HL-60 (cell line): ENCODE data around the gene ERRFI1.

Experiments used
- DNase-seq, 2 experiments: peaks; one replicate each; pipeline ENCODE4 v3.0.0-alpha.2; 2010 to 2020; ENCODE audit warnings: low read depth in 1 of 2, low spot score in 1 of 2
- H3K27ac ChIP-seq: fragments of 250-450 bp; sonication (Bioruptor Pico); replicated peaks from 2 replicates; pipeline ENCODE4 v1.5.1; 2020; ENCODE audit warnings: mild to moderate bottlenecking, moderate library complexity
- H3K27me3 ChIP-seq: fragments of 250-450 bp; sonication (Bioruptor Pico); 2 replicates; pipeline ENCODE4 v1.5.1; 2021; ENCODE audit warnings: mild to moderate bottlenecking, moderate library complexity; ENCODE audit not compliant: insufficient read depth, poor library complexity, severe bottlenecking
- H3K4me3 ChIP-seq: replicated peaks from 2 replicates; pipeline ENCODE4 v1.5.1; 2011; ENCODE audit warnings: mild to moderate bottlenecking, control low read depth, low read length; ENCODE audit not compliant: insufficient read depth
- GABPA ChIP-seq: IDR thresholded peaks from 2 replicates; pipeline ENCODE4 v1.6.1; 2012; ENCODE audit warnings: low read depth
- POLR2AphosphoS5 ChIP-seq: IDR thresholded peaks from 2 replicates; pipeline ENCODE4 v1.6.1; 2012; ENCODE audit warnings: low read depth
- REST ChIP-seq: IDR thresholded peaks from 2 replicates; pipeline ENCODE4 v1.6.1; 2012; ENCODE audit warnings: low read depth; ENCODE audit not compliant: insufficient replicate concordance
- SPI1 ChIP-seq: IDR thresholded peaks from 2 replicates; pipeline ENCODE4 v1.6.1; 2012; ENCODE audit warnings: low read depth, mild to moderate bottlenecking, borderline replicate concordance
- TF ChIP-seq, protein P1 (sequence below): IDR thresholded peaks from one replicate; pipeline ENCODE4 v1.5.1; 2011; ENCODE audit warnings: low read length, control low read depth, inconsistent platforms; ENCODE audit not compliant: insufficient read depth

Gene ERRFI1

GRCh38 chr1:8040586-8040985 is 14.5 kb upstream of the ERRFI1 start:
- H3K4me3 ChIP-seq: no peak overlapping the region
- no peak overlapping the region for H3K27ac ChIP-seq
- H3K27me3 ChIP-seq: no peaks in the 10 kb centered on the region
- no peak for DNase-seq
- TF ChIP-seq, protein P1, sequence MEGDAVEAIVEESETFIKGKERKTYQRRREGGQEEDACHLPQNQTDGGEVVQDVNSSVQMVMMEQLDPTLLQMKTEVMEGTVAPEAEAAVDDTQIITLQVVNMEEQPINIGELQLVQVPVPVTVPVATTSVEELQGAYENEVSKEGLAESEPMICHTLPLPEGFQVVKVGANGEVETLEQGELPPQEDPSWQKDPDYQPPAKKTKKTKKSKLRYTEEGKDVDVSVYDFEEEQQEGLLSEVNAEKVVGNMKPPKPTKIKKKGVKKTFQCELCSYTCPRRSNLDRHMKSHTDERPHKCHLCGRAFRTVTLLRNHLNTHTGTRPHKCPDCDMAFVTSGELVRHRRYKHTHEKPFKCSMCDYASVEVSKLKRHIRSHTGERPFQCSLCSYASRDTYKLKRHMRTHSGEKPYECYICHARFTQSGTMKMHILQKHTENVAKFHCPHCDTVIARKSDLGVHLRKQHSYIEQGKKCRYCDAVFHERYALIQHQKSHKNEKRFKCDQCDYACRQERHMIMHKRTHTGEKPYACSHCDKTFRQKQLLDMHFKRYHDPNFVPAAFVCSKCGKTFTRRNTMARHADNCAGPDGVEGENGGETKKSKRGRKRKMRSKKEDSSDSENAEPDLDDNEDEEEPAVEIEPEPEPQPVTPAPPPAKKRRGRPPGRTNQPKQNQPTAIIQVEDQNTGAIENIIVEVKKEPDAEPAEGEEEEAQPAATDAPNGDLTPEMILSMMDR: no peak
- TF ChIP-seq GABPA (no peak), POLR2AphosphoS5 (no peak), REST (no peak), SPI1 (no peak)

- H3K27me3 ChIP-seq: no peaks in the 10 kb centered on the region
- H3K27ac ChIP-seq: no peak overlapping the region
- H3K4me3 ChIP-seq: no peak overlapping the region
- no peak for DNase-seq
- TF ChIP-seq GABPA (no peak), REST (no peak), SPI1 (no peak), POLR2AphosphoS5 (no peak)
- TF ChIP-seq, protein P1: no peak
Observed at GRCh38 chr1:8039071-8039470, 13.0 kb upstream of the ERRFI1 start.

DNA sequence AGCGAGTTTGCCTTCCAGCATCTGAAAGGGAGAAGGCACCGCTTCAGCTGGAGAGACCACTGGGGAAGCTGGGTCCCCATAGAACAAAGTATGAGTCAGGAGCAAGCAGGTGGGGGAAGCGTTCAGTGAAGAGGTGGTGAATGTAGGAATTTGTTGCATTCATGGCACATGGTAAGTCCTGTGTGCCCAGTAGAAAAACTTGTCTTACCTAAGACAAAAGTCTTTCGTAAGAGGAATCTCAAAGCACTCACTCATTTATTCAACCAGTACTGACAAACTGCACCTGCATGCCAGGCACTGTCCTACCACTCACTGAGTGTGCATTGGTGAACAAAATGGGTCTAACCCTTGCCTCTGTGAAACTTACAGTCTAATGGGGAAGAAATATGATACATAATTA is 9.2 kb upstream of the ERRFI1 start:
- H3K27ac ChIP-seq: no peak overlapping the region
- H3K4me3 ChIP-seq: no peak overlapping the region
- TF ChIP-seq, protein P1: no peak
- TF ChIP-seq SPI1: no peak
- TF ChIP-seq GABPA: no peak
- no peak for TF ChIP-seq POLR2AphosphoS5
- TF ChIP-seq REST: no peak
- no peak for DNase-seq
- H3K27me3 ChIP-seq: no peaks in the 10 kb centered on the region
